HuH-7 (cell line): Measurements from ENCODE around the gene LIPC.

ENCODE experiments used
- DNase-seq: peaks from one replicate; pipeline ENCODE4 v3.0.0; 2011; ENCODE audit warnings: low spot score

Gene LIPC

GRCh38 chr15:58406811-58407210, 25.0 kb upstream of the LIPC start:
- no peak for DNase-seq

GRCh38 chr15:58407236-58407775, 24.5 kb upstream of the LIPC start:
- DNase-seq: no peak

GRCh38 chr15:58407778-58408177, 24.0 kb upstream of the LIPC start:
- DNase-seq: no peak

- DNase-seq: no peak
Observed at GRCh38 chr15:58409861-58410260, 21.9 kb upstream of the LIPC start.

- DNase-seq: no peak
Observed at GRCh38 chr15:58410353-58410752, 21.4 kb upstream of the LIPC start.

- DNase-seq: no peak
Observed at GRCh38 chr15:58413253-58413652, 18.5 kb upstream of the LIPC start.

GRCh38 chr15:58415636-58416035, 16.2 kb upstream of the LIPC start:
- no peak for DNase-seq

GRCh38 chr15:58416963-58417362, 14.8 kb upstream of the LIPC start:
- no peak for DNase-seq

GRCh38 chr15:58418135-58418534, 13.7 kb upstream of the LIPC start:
- no peak for DNase-seq

GRCh38 chr15:58419803-58420524, 11.8 kb upstream of the LIPC start:
- no peak for DNase-seq

- no peak for DNase-seq
Observed at GRCh38 chr15:58420579-58421043, 11.2 kb upstream of the LIPC start.

- DNase-seq: no peak
Observed at GRCh38 chr15:58423205-58423604, 8.6 kb upstream of the LIPC start.

GRCh38 chr15:58423831-58424608, 7.8 kb upstream of the LIPC start:
- no peak for DNase-seq

- no peak for DNase-seq
Observed at GRCh38 chr15:58424722-58425121, 7.1 kb upstream of the LIPC start.

- no peak for DNase-seq
Observed at GRCh38 chr15:58425185-58425584, 6.6 kb upstream of the LIPC start.

GRCh38 chr15:58425834-58426233, 6.0 kb upstream of the LIPC start:
- DNase-seq: no peak

GRCh38 chr15:58426501-58426900, 5.3 kb upstream of the LIPC start:
- no peak for DNase-seq

- DNase-seq: no peak
Observed at GRCh38 chr15:58427987-58428386, 3.8 kb upstream of the LIPC start.

GRCh38 chr15:58430224-58430787, 1.5 kb upstream of the LIPC start:
- no peak for DNase-seq

GRCh38 chr15:58432401-58432800, 610 bp downstream of the LIPC start:
- no peak for DNase-seq

- no peak for DNase-seq
Observed at GRCh38 chr15:58433597-58434333, 2.0 kb downstream of the LIPC start.

GRCh38 chr15:58434334-58434875, 2.6 kb downstream of the LIPC start:
- DNase-seq: no peak
